A549 treated with GW870086 at 1 μM for 4 hours (cell line): Measurements from ENCODE around the gene MARCHF10. TPM values are rescaled to one million over a fixed set of nuclear protein-coding genes. Genes with fewer than 3 reads are reported as not detected.

Experiments used
- total RNA-seq: library from RNA; stranded (reverse); fragments of 200-300 nt; extraction: Qiagen RNA extraction; gene quantifications from 5 replicates; pipeline ENCODE4 v1.2.3, GENCODE V29; 2022; ENCODE audit warnings: low read depth

The MARCHF10 gene
- 0.94 to 2.4 TPM (median 1.6 TPM) in 5 replicates for total RNA-seq

GRCh38 chr17:62807812-62808575, at the start of gene MARCHF10:
Gene MARCHF10 (minus strand): TSS chr17:62808314. CDS start chr17:62801735, 6,579 bp downstream.

Other genes with a start within 250 kb of the MARCHF10 start
- gene MRC2, start 180.6 kb downstream of the MARCHF10 start, total RNA-seq, result 34.9 to 61.1 TPM (median 55.0 TPM) in 5 replicates
- gene TANC2, start 157.9 kb upstream of the MARCHF10 start, total RNA-seq, result 22.7 to 45.7 TPM (median 41.6 TPM) in 5 replicates